Measurements from ENCODE around the gene C22orf23.
A peak's percentile ranks its signal among the peaks of the same experiment; 100 is the strongest.

C22orf23 gene

DNA sequence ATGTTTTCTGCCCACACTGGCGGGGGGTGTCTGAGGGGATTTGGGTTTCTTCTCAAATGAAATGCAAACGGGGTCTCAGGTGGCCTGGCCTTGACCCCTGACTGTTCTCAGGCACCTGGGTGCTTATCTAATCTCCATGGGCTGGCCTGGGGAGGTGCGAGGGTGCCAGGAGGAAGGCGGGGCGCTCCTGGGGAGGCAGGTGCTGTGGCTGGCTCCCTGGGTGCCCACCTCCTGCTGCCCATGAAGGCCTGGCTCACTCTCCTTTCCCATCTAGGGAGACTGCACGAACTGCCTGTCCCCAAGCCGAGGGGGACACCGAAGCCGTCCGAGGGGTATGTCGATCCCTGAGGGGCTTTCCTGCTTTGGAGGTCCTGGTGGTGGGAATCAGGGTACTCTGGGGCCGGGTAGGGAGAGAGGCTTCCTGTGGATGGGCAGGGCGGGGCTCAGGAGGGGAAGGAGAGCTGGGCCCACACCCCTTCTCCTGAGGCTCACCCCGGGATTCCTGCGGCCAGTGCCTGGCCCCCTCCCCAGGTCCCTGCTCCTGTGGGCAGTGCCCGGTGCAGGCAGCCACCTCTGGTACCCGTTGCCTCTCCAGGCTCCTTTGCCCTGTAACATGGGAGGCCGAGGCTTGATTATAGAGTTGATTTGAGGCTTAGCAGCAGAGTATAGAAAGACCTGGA is 28.9 kb downstream of the C22orf23 start:
- DNase-seq = no peak

DNA sequence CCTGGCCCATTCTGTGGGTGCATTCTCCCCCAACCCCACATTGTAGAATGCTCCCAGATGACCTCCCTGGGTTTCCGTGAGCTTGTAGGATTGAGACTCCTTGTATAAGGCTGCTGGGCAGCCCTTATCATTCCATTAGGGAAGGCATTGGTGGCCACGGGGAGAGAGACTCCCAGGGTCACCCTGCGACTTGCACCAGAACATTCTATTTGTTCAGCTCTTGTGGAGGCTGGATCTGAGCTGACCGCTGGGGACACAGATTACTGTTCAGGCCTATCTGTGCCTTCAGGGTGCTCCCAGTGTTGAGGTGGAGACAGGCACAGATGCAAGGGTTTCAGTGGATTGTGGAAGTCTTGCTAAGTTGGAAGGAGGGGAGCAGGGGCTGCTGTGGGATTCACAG is 29.5 kb downstream of the C22orf23 start:
- no peak for DNase-seq

DNA sequence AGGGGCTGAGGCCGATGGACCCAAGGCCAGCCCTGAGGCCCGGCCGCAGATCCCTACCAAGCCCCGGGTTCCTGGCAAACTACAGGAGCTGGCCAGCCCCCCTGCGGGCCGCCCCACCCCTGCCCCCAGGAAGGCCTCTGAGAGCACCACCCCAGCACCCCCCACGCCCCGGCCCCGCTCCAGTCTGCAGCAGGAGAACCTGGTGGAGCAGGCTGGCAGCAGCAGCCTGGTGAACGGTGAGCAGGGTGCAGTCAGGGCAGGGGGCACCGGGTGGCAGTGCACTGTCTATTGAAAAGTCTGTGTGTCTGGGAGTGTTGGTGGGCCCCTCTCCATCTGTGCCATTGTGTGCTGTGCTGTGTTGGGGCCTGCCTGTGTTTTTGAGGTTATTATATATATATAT is 31.2 kb downstream of the C22orf23 start:
- DNase-seq = no peak

DNA sequence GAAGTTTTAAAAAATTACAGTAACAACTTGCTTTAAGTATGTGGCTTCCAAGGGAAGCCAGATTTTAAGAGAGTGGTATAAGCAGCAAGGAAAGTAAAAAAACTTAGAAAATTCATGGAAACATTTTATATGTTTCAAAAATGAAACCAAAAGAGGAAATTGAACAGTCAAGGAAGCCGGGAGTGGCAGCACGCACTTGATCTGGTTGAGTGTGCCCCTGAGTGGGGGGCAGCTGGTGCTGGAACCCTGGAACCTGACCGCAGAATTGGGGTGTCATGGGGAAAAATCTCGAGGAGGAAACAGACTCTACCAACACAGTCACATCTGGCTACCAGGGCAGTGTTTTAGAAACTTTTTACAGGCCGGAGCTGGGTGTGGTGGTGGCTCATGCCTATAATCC is 33.3 kb downstream of the C22orf23 start:
- DNase-seq = no peak

DNA sequence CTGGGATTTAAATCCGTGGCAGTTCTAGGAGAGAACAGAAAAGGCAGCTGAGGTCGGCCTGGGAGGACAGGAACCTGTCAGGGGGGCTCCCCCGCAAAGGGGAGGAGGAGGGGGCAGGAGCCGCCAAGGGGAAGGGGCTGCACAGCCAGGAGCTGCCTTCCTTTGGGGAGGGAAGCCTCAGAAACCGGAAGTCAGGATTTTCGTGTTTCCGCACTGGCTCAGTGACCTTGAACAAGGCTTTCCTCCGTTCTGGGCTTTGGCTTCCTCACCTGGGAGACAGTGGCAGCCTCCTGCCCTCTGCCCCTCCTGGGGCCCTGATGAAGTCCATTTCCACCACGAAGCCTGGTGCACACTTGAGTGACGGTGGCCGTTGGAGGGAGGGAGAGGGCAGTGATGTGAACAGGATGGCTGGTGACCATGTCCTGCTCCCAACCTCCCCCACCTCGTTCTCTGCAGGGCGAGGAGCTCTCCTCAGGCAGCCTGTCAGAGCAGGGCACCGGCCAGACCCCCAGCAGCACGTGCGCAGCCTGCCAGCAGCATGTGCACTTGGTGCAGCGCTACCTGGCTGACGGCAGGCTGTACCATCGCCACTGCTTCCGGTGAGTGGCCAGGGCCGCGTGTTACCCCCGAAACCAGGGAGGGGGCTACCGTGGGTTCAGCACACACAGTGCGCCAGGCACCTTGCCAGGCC is 34.7 kb downstream of the C22orf23 start:
- DNase-seq = no peak

DNA sequence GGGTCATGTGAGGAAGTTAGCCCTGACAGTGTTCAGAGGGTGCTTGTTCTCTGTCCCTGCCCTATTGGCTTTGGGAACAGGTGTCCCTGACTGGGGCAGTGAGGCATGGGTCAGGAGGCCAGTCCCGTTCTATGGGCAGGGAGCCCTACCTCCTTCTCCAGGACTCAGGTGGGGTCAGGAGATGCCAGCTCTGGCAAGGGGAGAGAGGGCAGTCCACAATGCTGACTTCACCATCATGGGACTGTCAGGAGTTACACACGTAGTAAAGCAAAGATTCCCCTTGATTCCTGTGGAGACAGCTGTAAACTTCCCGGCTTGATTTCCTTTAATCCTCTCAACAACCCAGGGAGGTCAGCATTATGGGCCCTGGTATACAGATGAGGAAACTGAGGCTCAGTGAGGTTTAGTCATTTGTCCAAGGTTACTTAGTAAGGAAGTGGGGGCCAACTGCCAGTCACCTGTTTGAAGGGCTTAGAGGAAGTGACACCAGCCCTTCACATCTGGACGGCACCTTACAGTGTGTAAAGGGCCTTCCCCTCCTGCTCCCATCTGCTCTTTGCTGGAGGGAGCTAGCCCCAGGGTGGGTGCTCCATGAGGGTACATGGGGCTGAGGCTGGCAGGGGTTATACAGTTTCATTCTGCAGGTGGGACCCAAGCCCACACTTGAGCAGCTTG is 35.4 kb downstream of the C22orf23 start:
- DNase-seq = no peak

DNA sequence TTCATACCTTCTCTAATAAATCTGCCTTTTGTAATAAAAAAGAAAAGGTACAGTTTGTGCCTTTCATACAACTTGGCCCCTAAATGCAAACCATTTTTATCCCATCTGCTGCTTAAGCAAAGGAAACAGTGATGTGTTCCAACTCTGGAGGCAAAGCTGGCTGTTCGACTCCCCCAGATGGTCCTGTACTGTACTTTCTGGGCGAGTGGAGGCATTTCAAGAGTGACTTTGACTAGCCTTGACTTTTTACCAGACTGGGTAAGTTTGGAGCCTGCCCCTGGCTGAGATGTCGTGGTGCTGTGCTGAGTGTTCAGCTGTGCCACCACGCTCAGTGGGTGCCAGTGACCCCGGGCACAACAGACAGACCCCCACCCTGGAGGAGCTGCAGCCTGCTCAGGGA is 37.1 kb downstream of the C22orf23 start:
- DNase-seq = no peak

DNA sequence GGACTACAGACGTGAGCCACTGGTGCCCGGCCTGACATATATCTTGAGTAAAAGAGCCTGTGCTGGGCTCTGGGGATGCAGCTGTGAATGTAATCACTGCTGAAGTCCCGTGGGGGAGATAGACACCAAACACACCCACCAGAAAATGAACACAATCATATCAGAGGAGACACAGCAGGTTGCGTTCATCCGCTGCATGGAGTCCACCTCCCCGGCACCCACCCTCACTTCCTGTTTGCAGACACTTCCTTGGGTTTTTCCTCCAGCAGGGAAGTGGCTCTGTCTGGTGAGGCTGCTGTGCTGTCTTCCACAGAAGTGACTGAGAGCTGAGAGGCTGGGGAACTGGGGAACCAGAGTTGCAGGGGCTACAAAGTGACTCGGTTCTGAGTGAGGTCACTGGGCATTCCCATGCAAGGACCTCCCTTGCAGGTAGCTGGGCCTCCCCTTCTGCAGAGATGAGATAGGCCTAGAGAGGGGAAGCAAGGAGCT is 40.1 kb downstream of the C22orf23 start:
- DNase-seq = no peak

- no peak for DNase-seq
Measured at GRCh38 chr22:37912171-37912570, 41.2 kb downstream of the C22orf23 start.

DNA sequence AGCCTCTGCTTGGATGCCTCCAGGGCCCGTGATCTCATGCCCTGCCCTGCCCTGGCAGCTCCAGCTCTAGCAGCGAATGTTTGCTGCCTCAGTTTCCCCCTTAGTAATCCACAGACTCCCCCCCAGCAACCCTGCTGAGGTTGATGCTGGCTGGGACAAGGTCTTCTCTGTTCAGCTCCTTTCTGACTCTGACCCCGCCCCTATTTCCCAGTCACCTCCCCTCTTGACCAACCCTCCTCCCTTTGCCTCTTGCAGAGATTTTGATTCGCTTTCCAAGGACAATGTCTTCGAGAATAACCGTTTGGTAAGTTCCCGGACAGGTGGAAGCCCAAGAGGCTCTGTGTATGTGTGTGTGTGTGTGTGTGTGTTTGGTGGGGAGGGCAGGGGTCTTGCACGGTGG is 41.7 kb downstream of the C22orf23 start:
- DNase-seq = no peak

- DNase-seq = no peak
Measured at GRCh38 chr22:37910890-37911672, 42.3 kb downstream of the C22orf23 start.

DNA sequence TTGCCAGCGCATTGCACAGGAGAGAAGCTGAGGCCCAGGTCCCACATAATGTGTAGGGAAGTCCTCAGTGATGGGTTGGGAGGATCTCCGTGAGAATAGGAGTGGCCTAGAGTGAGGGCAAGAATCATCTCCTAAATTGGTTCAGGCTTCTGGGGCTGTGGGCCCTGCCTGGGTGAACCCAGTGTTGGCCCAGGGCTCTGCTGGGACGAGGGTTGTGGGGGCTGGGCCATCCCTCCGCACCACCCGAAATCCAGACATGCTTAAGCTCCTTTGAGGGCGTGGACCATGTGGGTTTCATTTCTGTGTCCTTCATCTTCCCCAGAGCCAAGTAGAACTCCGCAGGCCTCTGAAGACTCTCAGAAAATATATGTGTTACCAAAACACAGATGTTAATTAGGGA is 43.6 kb downstream of the C22orf23 start:
- no peak for DNase-seq

- DNase-seq = no peak
Measured at GRCh38 chr22:37907036-37907954, 46.1 kb downstream of the C22orf23 start.

DNA sequence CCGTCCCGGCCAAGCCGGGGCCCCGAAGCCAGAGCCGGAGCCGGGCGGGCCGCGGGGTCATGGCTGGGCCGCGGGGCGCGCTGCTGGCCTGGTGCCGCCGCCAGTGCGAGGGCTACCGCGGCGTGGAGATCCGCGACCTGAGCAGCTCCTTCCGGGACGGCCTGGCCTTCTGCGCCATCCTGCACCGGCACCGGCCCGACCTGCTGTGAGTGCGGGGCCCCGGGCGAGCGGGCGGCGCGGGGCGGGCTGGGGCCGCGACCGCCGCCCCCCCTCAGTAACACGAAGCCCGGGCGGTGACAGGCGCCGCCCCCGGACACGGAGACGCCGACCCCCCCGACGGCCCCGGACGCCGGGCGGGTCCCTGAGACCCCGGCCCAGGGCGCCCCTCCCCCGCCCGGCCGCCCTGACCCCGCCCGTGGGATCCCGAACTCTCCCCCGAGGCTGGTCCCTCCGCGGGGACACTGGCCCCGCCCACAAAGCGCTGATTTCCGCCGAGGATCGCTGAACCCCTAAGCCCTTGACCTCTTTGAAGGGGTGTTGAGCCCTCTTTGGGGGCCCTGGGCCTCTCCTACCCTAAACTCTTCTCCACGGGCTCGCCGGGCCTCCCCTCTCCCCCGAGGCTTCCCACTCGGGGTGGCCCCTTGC is 46.9 kb downstream of the C22orf23 start:
- no peak for DNase-seq

GRCh38 chr22:37905534-37906363 is 47.7 kb downstream of the C22orf23 start, which contains the start of gene MICALL1:
Gene MICALL1, plus strand, starts transcription at chr22:37906297. Its CDS starts 126 bp downstream, at chr22:37906423.
- peak in 3 of 4 experiments; percentile 17 to 55 (median 49) for DNase-seq

DNA sequence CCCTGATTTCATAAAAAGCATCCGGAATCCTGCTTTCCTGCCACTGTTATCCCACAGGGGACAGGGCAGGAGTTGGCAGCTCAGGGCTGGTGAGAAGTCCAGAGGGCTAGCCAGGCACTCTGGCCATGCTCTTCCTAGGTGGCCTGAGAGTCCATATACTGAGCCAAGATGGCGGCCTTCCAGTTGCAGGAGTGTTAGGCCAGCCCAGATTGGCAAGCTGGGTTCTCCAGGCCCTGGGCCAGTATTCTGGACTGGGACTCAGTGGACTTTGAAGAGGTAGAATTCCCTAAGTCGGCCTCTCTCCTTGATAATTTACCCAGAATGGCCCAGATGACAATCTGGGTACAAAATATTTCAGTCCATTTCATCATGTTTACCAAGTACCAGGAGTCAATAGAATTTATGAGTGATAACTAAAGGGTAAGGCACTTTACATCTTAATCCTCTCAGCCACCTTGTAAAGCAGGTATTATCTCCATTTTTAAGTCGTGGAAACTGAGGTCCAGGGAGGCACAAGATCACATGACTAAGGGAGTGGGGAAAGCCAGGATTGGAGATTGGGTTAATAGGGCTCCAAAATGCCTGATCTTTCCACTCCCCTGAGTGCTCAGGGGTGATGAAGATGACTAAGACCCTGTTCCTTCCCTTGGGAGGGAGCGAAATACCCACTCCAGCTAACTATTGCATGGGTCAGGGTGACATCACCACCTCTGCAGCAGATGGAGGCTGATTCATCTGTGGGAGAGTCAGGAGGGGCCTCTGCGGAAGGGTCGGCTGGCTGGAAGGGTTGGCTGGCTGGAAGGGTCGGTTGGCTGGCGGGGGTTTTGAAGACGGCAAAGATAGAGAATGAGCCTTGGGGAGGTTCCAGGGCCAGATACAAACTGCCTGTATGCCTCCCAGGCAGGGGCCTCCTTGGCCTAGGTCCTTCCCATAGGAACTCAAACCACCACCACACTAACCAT is 48.5 kb downstream of the C22orf23 start:
- DNase-seq = no peak

DNA sequence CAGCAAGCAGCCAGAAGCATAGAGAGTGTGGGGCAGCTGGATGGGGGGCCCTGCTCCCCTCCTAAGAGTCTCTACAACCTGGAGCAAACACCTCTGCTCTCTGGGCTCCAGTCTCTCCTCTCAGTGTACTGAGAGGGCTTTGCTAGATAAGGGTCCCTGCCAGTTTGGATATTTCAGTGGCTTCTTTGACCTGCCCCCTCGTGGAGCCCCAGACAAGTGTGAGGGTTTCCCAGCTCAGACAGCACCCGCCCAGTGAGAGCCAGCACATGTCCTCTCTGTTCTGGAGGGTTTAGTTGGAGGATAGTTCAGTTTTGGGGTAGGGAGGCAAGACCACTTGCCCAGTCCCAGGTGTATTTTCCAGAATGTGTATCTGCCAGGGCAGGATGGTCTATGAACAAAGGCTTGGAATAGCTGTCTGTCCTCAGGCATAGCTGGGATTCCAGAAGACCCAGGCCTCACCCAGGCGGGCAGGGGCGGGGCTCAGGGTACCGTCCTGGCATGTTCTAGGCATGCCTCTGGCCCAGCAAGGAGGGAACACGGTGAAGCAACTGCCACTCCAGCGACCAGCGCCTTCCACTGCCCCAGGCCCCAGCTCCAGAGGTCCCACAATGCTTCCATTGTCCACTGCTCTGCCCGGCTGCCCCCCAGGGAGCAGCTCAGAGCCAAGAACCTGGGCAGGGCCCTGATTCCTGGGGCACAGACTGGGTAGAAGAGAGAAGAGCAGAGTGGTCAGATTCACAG is 54.8 kb downstream of the C22orf23 start:
- no peak for DNase-seq

DNA sequence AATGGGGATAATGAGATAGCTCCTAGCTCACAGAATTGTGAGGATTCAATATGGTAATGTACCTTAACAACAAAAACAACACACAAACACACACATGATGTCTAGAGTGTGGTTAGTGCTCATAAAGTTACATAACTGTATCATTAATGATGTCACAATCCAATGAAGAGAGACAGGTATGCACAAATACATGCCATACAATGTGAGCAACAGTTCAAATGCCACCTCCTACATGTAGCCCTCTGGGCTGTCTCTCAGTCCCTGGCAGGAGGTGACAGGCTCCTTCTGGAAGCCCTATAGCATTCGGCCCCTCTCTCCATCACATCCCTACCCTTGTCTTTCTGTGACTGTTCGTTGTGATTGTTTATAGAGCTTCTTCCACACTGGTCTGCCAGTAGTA is 55.6 kb downstream of the C22orf23 start:
- DNase-seq = no peak
